Tongue (tissue), 2 donors: ENCODE results near the gene RAB10. TPM values are rescaled to one million over a fixed set of nuclear protein-coding genes. Genes with fewer than 3 reads are reported as not detected.
"Not testable (repeated sequence)": the region's sequence is repeated elsewhere in the genome, so short reads cannot be mapped to it uniquely, and the experiment has no call there.

Source experiments
- DNase-seq: peaks from one replicate; pipeline ENCODE4 v3.0.0-alpha.2; 2015
- total RNA-seq: library from RNA; depleted of rRNA; stranded (reverse); fragments of >200 nt; gene quantifications from one replicate; pipeline ENCODE4 v1.2.3, GENCODE V29; 2014

The RAB10 gene
- total RNA-seq: 96.6 TPM

DNA sequence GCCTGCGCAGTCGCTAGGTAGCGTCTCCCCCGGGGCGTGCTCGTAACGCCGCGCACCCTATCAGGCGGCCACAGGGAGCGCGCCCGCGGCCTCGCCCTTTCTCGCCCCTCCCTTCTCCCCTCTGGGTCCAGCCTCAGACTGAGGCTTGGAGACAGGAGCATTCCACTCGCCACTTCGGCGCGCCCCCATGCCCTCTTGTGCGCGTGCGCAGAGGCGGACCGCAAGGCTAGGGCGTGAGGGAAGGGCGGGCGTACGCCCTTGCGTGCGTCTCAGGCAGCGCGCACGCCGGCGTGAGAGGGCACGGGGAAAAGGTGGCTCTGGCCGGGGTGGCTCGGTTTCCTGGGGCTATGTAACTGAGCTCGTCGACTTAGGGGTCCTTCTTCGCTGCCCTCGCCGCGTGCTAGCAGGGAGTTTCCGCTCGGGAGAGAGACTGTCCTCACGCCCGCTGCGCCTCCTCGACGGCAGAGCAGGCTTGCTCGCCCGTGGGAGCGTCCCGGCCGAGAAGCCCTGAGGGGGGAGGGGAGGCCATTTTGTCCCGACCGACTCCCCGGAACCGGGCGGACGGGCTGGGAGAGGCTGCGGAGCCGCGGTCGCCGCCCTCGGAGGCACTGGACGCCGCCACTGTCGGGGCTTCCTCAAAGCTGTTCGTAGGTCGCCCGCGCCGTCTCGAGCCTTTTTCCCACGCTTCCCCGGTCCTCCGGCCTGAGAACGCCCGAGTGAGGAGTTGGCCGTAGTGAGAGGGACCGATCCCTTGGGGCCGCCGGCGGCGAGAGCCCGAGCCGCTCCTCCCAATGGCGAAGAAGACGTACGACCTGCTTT, at the start of gene RAB10:
Gene RAB10, plus strand, starts transcription at position 267 of the 819 bp plus-strand sequence. Its CDS starts 525 bp downstream, at position 792.
- peak; percentile 99 for DNase-seq

DNA sequence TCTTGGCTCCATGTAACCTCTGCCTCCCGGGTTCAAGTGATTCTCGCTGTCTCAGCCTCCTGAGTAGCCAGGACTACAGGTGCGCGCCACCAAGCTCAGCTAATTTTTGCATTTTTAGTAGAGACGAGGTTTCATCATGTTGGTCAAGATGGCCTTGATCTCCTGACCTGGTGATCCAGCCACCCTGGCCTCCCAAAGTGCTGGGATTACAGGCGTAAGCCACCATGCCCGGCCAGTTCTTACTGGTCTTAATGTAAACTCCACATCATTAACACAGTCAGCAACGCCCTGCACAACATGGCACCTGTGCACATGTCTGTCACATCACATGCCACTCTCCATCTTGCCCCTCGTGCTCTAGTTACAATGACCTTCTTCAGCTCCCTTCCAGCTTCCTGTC, 45.8 kb upstream of the RAB10 start:
- DNase-seq: no peak

DNA sequence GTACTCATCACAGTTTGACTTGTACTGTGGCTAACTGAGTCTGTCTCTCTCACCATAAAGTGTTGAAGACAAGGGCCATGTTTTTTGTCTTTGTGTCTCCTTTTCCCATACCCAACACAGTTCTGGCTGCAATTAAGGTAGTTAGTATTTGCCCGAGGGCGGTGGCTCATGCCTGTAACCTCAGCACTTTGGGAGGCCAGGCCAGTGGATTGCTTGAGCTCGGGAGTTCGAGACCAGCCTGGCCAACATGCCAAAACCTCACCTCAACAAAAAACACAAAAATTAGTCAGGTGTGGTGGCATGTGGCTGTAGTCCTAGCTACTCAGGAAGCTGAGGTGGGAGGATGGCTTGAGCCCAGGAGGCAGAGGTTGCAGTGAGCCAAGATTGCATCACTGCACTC, 44.7 kb upstream of the RAB10 start:
- no peak for DNase-seq

DNA sequence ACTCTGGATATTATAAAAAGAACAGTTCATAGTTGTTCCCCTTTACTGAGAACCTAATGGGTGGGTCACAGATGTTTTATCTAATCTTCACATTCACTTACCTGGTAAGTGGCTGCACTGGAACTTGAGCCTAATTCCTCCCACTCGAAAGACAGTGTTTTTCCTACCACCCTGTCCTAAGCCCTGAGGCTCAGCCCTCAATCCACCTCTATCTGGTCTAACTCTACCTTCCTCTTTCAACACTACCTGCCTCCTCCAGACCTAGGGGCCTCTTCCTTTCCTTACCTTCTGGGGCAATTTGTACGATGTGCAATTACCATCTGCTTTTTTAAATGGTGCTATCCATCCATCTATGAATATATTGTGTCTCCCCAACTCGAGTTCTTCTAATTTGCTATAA, 41.9 kb upstream of the RAB10 start:
- no peak for DNase-seq

DNA sequence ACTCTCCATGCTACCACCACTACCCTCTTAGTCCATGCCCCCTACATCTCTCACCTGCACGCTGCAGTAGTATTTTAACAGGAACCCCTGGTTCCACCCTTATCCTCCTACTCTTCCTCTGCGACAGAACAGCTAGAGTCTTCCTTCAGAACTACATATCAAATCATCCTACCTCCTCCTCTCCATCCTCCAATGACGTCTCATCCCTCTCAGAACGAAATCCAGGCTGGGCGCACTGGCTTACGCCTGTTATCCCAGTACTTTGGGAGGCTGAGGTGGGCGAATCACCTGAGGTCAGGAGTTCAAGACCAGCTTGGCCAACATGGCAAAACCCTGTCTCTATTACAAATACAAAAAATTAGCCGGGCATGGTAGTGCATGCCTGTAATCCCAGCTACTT, 41.3 kb upstream of the RAB10 start:
- DNase-seq: no peak

DNA sequence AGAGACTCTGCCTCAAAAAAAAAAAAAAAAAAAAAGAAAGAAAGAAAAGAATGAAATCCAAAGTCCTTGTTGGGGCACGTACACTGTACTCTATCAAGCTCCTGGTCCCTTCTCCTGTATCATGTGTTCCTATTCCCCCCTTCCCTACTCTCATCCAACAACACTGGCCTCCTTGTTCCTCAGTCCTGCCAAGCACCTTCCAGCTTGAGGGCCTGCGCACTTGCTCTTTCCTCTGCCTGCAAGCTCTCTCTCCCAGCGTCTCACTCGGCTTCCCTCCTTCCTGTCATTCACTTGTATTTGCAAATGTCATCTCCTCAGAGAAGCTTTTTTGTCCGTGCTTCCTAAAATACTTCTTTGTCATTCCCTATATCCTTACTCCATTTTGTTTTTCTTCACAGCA, 40.8 kb upstream of the RAB10 start:
- no peak for DNase-seq

DNA sequence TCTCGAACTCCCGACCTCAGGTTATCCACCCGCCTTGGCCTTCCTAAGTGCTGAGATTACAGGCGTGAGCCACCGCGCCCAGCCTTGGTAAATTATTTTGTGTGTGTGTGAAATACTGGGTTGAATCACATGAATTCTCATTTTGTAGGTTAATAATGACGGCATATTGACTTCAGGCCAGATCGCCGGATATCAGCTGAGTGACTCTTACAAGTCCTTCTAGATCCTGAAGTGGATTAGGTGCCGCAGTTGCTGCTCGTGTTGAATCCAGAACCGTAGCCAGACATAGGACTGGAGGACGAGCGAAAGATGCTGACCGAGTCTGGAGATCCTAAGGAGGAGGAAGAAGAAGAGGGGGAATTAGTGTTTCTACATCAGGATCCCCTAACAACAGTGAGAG, 39.4 kb upstream of the RAB10 start:
- no peak for DNase-seq

DNA sequence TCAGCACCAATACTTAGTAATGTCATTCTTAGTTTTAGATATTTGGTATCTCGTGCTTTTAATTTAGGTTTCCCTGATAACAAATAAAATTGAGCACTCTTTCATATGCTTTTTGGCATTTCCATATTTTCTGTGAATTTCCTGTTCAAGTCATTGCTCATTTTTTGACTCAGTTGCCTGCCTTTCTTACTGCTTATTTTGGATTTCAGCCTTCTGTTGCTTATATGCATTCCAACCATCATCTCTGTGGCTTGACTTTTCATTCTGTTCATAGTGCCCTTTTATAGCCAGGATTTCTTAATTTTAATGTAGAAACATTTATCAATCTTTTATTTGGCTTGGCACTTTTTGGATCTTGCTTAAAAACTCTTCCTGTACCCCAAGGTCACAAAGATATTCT, 37.0 kb upstream of the RAB10 start:
- DNase-seq: no peak

DNA sequence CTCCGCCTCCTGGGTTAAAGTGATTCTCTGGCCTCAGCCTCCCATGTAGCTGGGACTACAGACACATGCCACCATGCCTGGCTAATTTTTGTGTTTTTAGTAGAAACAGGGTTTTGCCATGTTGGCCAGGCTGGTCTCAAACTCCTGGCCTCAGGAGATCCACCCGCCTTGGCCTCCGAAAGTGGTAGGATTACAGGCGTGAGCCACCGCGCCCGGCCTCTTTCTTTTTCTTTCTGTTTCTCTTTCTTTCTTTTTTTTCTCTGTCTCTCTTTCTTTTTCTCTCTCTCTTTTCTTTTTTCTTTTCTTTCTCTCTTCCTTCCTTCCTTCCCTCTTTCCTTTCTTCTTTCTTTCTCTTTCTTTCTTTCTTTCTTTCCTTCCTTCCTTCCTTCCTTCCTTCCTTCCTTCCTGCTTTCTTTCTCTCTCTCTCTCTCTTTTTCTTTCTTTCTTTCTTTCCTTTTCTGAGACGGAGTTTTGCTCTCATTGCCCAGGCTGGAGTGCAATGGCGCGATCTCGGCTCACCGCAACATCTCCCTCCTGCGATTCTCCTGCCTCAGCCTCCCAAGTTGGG, 35.0 kb upstream of the RAB10 start:
- DNase-seq: not testable (repeated sequence)

DNA sequence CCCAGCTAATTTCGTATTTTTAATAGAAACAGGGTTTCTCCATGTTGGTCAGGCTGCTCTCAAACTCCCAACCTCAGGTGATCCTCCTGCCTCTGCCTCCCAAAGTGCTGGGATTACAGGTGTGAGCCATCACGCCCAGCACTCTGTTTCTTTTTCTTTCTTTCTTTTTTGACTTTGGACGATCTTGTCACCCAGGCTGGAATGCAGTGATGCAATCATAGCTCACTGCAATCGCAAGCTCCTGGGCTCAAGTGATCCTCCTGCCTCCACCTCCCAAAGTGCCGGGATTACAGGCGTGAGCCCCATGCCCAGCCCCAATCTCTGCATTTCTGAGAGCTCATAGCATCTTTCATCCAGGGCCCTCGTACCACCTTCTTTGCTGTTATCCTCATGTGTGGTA, 34.5 kb upstream of the RAB10 start:
- DNase-seq: not testable (repeated sequence)

DNA sequence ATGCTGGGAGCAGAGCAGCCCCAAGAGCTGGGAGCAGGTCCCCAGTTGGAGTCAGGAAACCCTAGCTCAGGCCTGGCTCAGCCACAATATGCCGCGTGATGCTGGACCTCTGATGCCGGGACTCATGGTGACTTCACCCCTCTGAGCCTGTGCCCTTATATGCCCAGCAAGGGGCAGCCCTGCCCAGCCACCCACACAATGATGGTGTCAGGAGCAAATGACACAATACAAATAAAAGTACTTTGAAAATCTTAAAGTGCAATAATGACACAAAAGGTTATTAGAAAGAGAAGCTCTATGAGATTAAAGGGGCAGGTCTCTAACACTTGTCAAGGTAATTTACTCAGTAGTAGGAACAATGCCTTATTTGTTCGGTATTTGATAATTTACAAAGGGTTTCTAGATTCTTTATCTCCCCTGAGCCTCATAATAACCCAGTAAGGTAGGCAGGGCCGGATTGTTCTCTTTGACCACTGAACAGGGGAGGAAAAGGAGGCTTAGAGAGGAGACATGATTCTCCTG, 33.3 kb upstream of the RAB10 start:
- no peak for DNase-seq

DNA sequence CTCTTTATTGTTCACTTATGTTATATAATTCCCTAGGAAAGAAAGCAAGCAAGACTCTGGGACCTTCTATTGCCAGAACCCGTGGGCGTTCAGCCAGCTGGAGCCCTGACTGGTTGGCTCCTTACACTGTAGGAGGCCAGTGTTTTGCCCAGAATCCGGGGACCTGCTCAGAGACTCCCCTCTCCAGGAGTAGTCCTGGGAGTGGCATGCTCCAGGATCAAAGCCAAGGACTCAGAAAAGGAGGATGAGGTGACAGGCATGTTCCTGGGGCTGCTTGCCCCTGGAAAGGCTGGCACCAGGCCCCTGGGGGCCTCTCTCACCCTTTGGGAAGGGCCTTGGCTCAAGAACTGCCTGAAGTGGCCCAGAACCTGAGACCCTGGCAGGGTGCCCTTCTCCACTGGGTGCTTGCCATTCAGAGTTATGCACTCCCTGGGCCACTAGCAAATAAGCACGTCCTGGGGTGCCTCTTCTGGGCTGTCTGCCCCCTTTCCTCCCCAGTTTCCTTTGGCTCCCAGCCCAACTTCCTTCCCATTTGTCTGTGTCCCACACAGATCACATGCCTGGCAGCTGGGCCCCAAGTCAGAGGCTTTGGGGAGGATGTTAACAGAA, 32.0 kb upstream of the RAB10 start:
- DNase-seq: peak; percentile 79

DNA sequence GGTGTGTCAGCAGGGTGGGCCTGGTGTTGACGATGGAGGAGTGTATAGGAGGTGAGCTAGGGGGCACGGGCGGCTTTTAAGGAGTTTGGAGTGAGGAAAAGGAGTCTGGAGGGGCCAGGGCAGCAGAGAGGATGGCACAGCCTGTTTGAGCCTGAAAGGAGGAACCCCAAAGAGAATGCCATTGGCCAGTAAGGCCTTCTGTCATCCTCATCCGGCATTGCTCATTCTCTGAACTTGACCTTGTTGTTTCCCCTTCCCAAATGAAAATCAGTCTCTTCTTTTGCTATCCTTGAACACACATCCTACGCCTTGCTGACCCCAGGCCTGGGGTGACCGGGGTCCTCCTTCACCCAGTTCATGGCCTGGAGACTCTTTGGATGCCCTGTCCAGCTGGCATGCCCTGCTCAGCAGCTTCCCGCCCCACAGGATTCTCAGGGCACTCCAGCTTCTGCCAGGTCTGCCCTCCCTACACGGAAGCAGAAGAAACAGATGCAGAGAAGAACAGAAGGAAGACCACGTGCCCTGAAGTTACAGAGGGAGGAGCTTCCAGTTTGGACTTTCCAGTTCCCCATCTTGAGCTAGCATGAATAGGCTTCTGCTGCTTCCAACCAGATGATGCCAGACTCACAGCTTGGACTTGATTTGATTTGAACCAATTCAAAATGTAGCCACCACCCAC, 31.1 kb upstream of the RAB10 start:
- DNase-seq: peak; percentile 24

DNA sequence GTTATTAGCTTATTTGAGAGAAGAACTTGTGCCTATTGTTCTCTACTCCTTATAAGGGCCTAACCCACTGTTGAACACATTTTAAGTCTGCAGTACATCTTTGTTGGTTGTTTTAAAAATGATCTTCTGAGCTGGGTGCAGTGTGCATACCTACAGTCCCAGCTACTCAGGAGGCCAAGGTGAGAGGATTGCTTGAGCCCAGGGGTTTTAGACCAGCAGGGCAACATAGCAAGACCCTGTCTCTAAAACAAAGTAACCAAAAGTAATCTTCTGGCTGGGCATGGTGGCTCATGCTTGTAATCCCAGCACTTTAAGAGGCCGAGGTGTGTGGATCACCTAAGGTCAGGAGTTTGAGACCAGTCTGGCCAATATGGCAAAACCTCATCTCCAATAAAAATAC, 25.8 kb upstream of the RAB10 start:
- DNase-seq: no peak

DNA sequence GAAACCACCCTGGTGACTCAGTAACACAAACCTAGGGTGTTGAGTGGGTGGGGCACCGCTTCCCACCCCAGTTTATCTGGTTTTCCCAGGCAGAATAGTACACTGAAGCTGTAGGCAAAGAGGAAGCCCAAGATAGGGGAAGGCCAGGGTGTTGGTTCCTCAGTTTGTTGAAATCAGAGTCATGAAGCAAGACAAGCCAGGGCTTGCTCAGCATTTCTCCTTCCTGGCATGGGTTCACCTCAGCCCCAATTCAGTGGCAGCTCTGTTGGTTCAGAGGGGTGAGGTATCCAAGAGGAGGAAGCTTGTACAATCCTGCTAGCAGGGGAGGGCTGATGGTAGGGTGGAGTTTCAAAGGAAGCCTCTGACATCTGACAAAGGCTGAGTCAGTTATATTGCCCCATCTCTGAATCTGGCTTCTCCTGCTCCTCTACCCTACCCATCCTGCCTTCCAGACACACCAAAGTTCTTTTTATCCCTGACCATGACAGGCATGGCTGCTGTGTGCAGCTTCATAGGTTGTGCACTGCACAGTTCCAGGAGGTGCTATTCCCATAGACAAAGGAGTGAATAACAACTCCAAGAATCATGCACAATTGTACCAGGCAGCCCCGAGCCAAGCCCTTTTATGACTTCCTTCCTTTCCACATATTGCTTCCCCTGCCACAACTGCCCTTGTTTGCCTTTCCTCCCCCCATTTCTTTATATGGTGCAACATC, 24.9 kb upstream of the RAB10 start:
- peak; percentile 64 for DNase-seq

DNA sequence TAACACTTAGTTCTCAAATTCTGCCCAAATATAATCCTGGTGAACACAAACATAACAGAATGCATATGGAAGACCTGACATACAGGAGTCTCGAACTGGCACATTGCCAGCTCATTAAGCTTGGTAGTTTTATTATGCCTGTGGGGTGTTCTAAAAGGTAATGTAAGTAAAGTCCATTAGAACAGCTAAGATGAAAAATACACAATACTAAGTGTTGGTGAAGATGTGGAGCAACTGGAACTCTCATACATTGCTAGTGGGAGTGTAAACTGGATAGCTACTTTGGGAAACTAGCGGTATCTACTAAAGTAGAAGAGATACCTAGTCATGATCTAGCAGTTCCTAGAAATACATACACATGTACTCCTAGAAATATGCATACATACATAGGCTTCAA, 24.3 kb upstream of the RAB10 start:
- DNase-seq: no peak

DNA sequence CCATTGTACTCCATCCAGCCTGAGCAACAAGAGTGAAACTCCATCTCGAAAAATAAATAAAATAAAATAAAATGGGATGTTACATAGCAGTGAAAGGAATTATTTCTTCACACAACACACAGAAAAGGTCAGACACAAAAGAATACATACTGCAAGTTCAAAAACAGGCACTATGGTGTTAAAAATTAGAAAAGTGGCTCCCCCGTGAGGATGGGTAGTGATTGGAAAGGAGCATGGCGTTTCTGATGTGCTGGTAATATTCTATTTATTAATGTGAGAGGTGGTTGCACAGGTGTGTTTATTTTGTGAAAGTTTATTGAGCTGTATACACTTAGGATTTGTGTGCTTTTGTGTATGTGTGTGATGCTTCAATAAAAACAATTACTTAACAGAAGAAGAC, 22.9 kb upstream of the RAB10 start:
- no peak for DNase-seq

DNA sequence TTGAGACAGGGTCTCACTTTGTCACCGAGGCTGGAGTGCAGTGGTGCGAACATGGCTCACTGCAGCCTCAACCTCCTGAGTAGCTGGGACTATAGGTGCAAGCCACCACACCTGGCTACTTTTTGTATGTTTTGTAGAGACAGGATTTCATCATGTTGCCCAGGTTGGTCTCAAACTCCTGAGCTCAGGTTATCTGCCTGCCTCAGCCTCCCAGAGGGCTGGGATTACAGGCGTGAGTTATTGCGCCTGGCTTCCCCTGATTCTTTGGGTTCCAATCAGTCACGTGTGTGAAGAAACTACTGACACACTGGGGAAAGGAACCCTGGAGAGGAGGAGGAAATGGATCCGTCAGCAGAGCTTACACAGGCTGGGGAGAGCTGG, 22.3 kb upstream of the RAB10 start:
- DNase-seq: no peak

DNA sequence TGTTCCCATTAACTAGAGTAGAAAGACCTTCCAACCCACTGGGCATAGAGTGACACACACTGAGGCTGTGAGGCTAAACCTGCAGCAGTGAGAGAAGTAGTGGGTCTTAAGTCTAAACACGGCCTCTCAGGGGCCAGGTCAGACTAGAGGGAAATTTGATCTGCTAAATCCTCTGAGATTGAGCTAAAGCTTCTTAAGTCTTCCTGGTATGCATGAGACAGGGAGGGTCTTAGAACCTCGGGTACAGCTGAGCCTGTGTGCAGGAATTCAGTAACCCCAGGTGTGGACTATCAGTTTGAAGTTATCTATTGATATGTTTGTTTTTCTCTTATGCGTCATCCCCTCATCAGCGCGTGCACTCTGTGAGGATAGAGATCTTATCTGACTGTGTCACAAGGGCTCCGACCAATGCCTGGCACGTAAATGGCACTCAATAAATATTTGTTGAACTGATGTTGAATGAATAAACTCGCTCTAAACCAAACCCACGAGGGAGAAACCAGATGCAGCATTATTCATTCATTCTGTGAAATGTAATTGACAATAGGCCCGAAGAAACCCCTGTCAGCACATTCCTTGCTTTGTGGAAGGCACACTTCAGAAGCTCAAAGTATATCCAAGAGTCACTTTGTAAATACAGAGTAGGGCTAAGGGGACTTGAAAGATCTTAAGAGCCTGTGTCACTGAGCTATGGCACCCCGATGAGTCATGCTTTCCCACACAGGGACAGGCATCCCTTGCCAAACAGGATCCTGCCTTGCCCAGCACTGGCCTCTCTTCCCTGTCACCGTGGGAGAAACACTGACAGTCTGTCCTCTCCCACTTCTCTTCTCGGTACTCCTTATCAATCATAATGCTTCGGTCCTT, 21.7 kb upstream of the RAB10 start:
- peak; percentile 59 for DNase-seq

DNA sequence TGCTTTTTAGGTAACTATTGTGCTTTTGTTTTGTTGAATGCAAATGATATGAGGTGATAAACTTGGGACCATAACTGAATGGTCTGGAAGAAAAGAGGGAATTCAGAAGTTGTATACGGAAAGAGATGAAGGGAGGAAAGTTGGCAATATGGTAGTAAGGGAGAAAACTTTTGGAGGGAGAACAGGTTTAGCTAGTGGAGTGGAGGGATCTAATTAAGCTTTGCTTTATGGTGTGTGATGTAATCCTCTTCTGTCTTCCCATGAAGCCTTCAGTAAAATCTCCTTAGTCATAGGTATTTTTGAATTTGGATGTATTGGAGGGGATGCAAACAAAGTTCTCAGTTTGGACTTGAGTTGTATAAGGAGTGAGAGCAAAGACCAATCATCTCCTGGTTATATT, 20.2 kb upstream of the RAB10 start:
- no peak for DNase-seq

DNA sequence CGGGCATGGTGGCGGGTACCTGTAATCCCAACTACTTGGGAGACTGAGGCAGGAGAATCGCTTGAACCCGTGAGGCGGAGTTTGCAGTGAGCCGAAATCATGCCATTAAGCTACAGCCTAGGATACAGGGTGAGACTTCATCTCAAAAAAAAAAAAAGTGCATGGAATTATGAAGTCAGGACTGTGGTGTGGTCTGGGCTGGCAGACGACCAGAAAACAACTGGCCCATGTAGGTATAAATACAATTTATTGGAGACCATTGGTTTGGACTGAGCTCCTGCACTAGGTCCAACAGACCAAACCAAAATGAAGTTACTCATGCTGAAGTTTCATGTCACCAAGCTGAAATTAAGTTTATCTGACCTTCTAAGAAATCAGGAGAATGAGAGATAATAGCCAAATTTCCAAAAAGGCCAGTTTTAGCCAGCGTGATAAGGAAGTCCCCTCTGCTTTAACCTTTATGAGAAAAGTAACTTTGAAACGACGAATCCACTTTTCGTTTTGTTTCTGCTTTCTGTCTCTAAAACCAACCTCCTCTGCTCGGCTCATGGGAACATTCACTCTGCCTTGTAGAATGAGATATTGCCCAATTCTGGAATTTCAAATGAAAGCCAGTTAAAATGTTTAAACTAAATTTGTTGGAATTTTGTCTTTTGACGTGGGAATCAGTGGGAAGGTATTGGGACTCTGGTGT, 17.7 kb upstream of the RAB10 start:
- no peak for DNase-seq
